ENCODE data around the gene SLC6A15.

GRCh38 chr12:84842406-84843013 lies 70.1 kb downstream of the SLC6A15 start:
- TF ChIP-seq, protein P1, sequence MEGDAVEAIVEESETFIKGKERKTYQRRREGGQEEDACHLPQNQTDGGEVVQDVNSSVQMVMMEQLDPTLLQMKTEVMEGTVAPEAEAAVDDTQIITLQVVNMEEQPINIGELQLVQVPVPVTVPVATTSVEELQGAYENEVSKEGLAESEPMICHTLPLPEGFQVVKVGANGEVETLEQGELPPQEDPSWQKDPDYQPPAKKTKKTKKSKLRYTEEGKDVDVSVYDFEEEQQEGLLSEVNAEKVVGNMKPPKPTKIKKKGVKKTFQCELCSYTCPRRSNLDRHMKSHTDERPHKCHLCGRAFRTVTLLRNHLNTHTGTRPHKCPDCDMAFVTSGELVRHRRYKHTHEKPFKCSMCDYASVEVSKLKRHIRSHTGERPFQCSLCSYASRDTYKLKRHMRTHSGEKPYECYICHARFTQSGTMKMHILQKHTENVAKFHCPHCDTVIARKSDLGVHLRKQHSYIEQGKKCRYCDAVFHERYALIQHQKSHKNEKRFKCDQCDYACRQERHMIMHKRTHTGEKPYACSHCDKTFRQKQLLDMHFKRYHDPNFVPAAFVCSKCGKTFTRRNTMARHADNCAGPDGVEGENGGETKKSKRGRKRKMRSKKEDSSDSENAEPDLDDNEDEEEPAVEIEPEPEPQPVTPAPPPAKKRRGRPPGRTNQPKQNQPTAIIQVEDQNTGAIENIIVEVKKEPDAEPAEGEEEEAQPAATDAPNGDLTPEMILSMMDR (conservative IDR thresholded peaks at IDR 0.05): peak; percentile 74
- no peak for TF ChIP-seq ZFX (IDR thresholded peaks at IDR 0.05)
